Activated gamma-delta T cell treated with anti-CD3 and anti-CD28 coated beads, Interleukin-2, amount 50 U/mL, for 16 hours (primary cell): ENCODE measurements around the gene SORBS1.

ENCODE experiments used
- DNase-seq: peaks from one replicate; pipeline ENCODE4 v3.0.0-alpha.2; 2020; ENCODE audit warnings: low read depth

Gene SORBS1

GRCh38 chr10:95315509-95315908 lies 245.7 kb downstream of the SORBS1 start:
- no peak for DNase-seq

- no peak for DNase-seq
Observed at GRCh38 chr10:95314192-95314918, 246.8 kb downstream of the SORBS1 start.

GRCh38 chr10:95312986-95313495 lies 248.1 kb downstream of the SORBS1 start:
- DNase-seq: no peak

DNA sequence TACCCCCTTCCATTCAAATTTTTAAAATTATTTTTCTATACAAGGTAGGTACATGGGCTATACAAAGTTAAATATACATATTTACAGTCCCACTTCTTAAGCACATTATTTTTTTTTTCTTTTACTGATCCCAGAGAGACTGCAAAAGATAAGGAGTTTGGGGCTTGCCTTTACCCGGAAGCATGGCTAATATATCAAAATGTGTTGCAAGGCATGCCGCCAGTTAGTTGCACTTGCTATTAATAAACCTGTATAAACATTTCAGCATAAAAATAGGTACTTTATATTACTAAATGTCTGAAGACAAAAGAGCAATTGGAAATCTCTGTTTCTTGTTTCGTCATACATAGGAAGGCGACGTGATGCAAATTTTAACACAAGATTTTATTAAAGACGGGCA lies 248.9 kb downstream of the SORBS1 start:
- DNase-seq: no peak

DNA sequence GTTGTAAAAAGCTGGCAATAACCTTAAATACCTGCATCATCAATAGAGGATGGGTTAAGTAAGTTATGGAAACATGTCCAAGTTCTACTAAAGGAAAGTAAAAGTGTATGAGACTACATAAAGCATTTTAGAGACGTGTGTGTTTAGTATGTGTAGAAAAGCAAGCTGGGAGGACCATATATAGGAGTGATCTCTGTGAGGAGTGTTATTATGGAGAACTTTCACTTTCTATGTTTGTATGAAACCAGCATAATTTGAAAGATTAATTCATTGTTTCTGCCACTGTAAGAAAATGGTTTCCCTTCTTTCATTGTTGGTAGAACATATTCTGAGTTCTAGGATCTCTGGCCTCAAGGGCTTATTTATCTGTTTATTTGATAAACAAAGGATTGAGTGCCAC lies 251.2 kb downstream of the SORBS1 start:
- no peak for DNase-seq

- no peak for DNase-seq
Observed at GRCh38 chr10:95308389-95309302, 252.5 kb downstream of the SORBS1 start.

DNA sequence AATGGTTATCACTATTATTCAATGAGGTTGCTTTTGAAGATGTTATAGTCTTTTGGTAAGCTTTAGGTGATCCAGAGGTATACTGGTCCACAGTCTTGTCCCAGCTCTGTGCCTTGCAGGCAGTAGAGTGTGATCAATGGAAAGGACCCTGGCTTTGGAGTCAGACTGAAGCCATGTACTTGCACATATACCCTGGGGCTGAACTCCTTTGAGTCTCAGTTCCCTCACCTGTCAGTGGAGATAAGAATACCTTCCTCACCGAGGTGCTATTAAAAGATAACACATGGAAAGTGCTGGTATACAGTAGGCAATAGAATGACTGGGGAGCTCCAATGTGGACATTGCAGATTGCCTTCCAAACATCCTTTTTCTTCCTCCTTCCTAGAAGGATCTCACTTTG lies 254.3 kb downstream of the SORBS1 start:
- DNase-seq: no peak

GRCh38 chr10:95306318-95306650 lies 254.9 kb downstream of the SORBS1 start:
- no peak for DNase-seq

DNA sequence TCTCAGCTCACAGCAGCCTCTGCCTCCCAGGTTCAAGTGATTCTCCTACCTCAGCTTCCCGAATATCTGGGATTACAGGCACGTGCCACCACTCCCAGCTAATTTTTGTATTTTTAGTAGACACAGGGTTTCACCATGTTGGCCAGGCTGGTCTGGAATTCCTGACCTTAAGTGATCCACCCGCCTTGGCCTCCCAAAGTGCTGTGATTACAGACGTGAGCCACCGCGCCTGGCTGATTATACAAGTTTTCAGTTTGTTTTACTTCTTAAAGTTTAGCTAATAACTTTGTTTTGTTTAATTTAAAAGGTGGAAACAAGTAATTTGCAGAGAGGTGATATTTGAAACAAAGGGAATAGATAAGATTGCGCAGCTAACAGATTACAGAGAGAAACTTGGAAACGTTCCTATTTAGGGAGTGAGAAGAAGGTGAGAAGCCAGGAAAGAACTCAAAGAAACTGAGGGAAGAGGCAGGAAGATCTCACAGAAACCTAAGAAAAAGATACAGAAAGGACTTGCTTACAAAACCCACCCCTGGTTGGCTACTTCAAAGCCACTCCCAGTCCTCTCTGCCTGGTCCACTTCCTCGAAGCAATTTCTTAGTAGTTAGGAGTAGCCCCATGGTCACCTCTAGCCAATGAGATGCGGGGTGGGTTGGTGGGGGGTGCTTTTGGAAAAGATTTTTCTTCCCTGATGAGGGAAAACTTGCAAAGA lies 255.4 kb downstream of the SORBS1 start:
- no peak for DNase-seq

GRCh38 chr10:95304976-95305375 lies 256.2 kb downstream of the SORBS1 start:
- no peak for DNase-seq

DNA sequence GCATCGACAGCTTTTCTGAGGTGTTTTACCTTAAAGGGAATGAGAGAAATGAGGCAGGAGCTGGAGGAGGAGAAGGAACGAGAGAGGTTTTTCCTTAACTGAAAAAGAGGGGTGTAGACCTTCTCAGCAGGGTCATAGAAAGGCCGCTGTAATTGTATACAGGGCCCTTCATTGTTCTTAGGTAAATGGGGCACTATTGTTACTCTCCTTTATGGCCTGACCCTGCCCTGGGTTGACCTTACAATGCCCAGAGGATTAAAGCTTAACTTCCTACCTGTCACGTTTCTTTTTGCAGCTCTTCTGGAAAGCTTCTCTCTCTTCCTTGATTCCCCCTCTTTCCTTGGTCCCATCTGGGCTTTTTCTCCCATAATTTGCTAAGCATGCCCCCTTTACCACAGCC lies 256.7 kb downstream of the SORBS1 start:
- no peak for DNase-seq

DNA sequence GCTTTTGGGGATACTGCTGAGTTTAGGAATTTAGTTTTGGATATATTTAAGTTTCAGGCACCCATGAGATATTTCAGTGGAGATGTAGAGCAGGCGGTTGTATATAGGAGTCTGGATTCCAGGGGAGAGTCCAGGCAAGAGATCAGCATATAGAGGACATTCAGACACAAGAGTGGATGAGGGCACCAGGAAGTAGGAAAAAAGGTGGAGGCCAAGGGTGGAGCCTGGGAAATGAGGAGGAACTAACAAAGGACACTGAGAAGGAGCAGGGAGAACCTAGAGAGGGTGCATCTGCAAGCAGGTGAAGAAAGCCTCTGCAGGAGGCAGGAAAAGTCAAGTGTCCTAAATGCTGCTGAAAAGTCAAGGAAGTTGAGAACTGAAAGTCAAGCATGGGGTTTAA lies 257.2 kb downstream of the SORBS1 start:
- no peak for DNase-seq

DNA sequence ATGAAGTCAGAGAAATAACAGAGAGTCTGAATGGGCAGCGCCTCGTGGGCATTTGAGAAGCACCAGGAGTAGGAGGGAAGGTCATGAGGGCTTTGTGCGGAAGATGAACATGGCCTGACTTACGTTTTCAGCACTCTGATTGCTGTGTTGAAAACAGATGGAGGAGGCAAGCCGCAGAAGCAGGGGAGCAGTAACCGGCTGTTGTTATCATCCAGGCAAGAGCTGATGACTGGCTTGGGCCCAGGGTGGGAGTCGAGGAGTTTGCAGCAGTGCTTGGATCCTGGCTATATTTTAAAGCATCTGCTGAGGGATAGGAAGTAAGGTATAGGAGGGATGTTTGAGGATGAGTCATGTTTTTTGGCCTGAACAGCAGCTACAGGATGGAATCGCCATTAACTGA lies 257.6 kb downstream of the SORBS1 start:
- no peak for DNase-seq

- no peak for DNase-seq
Observed at GRCh38 chr10:95300022-95300539, 261.1 kb downstream of the SORBS1 start.

- no peak for DNase-seq
Observed at GRCh38 chr10:95297402-95297801, 263.8 kb downstream of the SORBS1 start.

- DNase-seq: no peak
Observed at GRCh38 chr10:95296764-95297163, 264.4 kb downstream of the SORBS1 start.

GRCh38 chr10:95295031-95295755 lies 266.0 kb downstream of the SORBS1 start:
- no peak for DNase-seq

- DNase-seq: no peak
Observed at GRCh38 chr10:95293631-95294030, 267.5 kb downstream of the SORBS1 start.

GRCh38 chr10:95291365-95292039 lies 269.7 kb downstream of the SORBS1 start:
- no peak for DNase-seq

- no peak for DNase-seq
Observed at GRCh38 chr10:95290461-95291364, 270.5 kb downstream of the SORBS1 start, which contains the start of gene PDLIM1. Gene PDLIM1, minus strand, starts transcription at chr10:95291003. Its CDS starts 88 bp downstream, at chr10:95290915.
